Kidney (tissue), 14 donors: ENCODE data around the gene C21orf91. TPM values are rescaled to one million over a fixed set of nuclear protein-coding genes. Genes with fewer than 3 reads are reported as not detected.

Experiments used
- DNase-seq, 5 donors: peaks; one replicate each; pipeline ENCODE4 v3.0.0-alpha.2; 2013 to 2020
- FAIRE-seq: peaks from 2 replicates; lab custom pipeline; 2012; peaks lifted over from hg19 to GRCh38; lab: Jason Lieb, UNC
- H3K27ac ChIP-seq, 2 donors: one replicate each; pipeline ENCODE4 v1.7.0; 2013; ENCODE audit warnings: low read depth in 2 of 2, low read length in 2 of 2, inconsistent platforms in 1 of 2
- H3K27me3 ChIP-seq: one replicate; pipeline ENCODE4 v1.7.1; 2013; ENCODE audit warnings: low read length, inconsistent platforms; ENCODE audit not compliant: control insufficient read depth, insufficient read depth
- H3K36me3 ChIP-seq, 3 donors: one replicate each; pipeline versions ENCODE4 v1.7.0 to v1.7.1; 2013; ENCODE audit warnings: low read length in 3 of 3, control low read depth in 1 of 3, inconsistent platforms in 1 of 3; ENCODE audit not compliant: insufficient read depth in 3 of 3, control insufficient read depth in 2 of 3
- H3K4me1 ChIP-seq, 3 donors: one replicate each; pipeline versions ENCODE4 v1.7.0 to v1.7.1; 2013; ENCODE audit warnings: low read length in 3 of 3, inconsistent platforms in 1 of 3, low read depth in 1 of 3; ENCODE audit not compliant: control insufficient read depth in 2 of 3, insufficient read depth in 2 of 3
- H3K4me3 ChIP-seq, 3 donors: one replicate each; pipeline versions ENCODE4 v1.7.0 to v1.8.1; 2013; ENCODE audit warnings: low read length in 3 of 3, control low read depth in 1 of 3, inconsistent platforms in 1 of 3
- H3K9ac ChIP-seq, 3 donors: one replicate each; pipeline versions ENCODE4 v1.7.0 to v1.7.1; 2013; ENCODE audit warnings: low read length in 3 of 3, control low read depth in 1 of 3, inconsistent platforms in 1 of 3
- H3K9me3 ChIP-seq, 3 donors: one replicate each; pipeline versions ENCODE4 v1.7.0 to v1.7.1; 2013; ENCODE audit warnings: low read length in 3 of 3, control low read depth in 1 of 3, inconsistent platforms in 1 of 3; ENCODE audit not compliant: control insufficient read depth in 2 of 3, insufficient read depth in 1 of 3
- intact Hi-C: fragments of 100-400 bp; cut with DNase I; formaldehyde crosslinking; loops from one replicate; pipeline ENCODE4 v1.11.1; 2022
- polyA plus RNA-seq: library from polyadenylated mRNA; stranded (reverse); fragments of 350-450 nt; fragmentation: Illumina TruSeq; extraction: RNeasy Lipid Tissue Mini Kit (QIAGEN cat#74804); gene quantifications from one replicate; pipeline ENCODE4 v1.2.3, GENCODE V29; 2014; ENCODE audit warnings: low read depth, low replicate concordance; ENCODE audit not compliant: insufficient read depth
- total RNA-seq: library from RNA; stranded (reverse); fragmentation: NEBNext Ultra II Directional; extraction: Animal tissue kit (Norgen Biotek cat#: 25700); gene quantifications from one replicate; pipeline ENCODE4 v1.2.1, GENCODE V29; 2021
- TF ChIP-seq, protein P1 (sequence below): IDR thresholded peaks from 3 replicates; pipeline ENCODE4 v1.5.1; 2012; ENCODE audit warnings: mild to moderate bottlenecking, moderate library complexity, borderline replicate concordance; ENCODE audit not compliant: insufficient read depth; ENCODE audit errors: extremely low read depth
- donor health status: control.
- donor health status: control.
- donor health status: control.
- donor health status: control.
- donor health status: control.
- donor health status: DM: yes; HTN: yes; CAD: no.
- donor health status: Normal renal cell carcinoma (clear cell type).

The C21orf91 gene
- total and polyA plus RNA-seq, 2 donors from 2014 or later: 2.5 to 20.4 TPM

DNA sequence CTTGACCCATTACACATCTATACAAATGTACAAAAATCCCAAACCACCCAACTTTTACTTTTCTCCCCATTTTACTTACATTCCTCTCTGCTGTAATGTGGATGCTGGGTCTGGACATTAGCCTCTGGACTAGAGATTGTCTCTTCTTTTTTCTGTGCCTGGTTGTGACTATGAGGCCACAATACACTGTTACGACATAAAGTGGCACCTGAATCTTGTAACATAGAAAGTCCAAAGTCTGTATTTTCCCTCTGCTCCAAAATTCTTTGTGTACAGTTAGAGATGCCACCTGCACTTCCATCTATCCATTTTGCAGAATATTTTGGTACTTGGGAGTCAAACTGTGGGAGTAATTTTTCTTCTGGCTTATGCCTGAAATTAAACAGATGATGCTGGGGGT lies 22.7 kb downstream of the C21orf91 start:
- Histone ChIP-seq H3K4me3 (no peak overlapping the region), H3K4me1 (peaks cover 0 to 5% (median 0%) of the 10 kb centered on the region in 3 donors), H3K36me3 (peaks cover 0 to 2% (median 0%) of the 10 kb centered on the region in 3 donors), H3K9me3 (no peaks in the 10 kb centered on the region), H3K27me3 (no peaks in the 10 kb centered on the region), H3K9ac (no peak overlapping the region), H3K27ac (no peak overlapping the region)
- intact Hi-C loops: no loop called here
- DNase-seq (no peak), FAIRE-seq (no peak)
- TF ChIP-seq, protein P1, sequence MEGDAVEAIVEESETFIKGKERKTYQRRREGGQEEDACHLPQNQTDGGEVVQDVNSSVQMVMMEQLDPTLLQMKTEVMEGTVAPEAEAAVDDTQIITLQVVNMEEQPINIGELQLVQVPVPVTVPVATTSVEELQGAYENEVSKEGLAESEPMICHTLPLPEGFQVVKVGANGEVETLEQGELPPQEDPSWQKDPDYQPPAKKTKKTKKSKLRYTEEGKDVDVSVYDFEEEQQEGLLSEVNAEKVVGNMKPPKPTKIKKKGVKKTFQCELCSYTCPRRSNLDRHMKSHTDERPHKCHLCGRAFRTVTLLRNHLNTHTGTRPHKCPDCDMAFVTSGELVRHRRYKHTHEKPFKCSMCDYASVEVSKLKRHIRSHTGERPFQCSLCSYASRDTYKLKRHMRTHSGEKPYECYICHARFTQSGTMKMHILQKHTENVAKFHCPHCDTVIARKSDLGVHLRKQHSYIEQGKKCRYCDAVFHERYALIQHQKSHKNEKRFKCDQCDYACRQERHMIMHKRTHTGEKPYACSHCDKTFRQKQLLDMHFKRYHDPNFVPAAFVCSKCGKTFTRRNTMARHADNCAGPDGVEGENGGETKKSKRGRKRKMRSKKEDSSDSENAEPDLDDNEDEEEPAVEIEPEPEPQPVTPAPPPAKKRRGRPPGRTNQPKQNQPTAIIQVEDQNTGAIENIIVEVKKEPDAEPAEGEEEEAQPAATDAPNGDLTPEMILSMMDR: no peak

DNA sequence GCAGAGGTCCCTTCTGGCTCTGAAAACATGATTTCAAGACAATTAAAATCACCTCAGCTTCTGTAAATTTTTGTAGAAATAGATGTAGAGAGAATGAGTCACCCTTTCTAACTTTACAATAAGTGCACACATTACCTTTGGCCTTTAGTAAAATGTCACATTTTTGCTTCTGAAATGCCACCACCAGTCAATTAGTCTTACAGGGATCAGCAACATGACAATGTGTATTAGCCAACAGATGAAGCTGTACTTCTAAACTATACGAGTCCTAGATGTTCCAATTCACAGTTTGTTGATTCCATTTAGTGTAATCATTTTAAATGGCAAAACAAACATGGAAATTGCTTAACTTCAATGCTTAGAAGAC lies 23.1 kb downstream of the C21orf91 start:
- Histone ChIP-seq H3K9ac (no peak overlapping the region), H3K27ac (no peak overlapping the region), H3K9me3 (no peaks in the 10 kb centered on the region), H3K27me3 (no peaks in the 10 kb centered on the region), H3K4me1 (peaks cover 0 to 5% (median 0%) of the 10 kb centered on the region in 3 donors), H3K36me3 (peaks cover 0 to 2% (median 0%) of the 10 kb centered on the region in 3 donors), H3K4me3 (no peak overlapping the region)
- intact Hi-C loops: no loop called here
- TF ChIP-seq, protein P1: no peak
- DNase-seq (no peak), FAIRE-seq (no peak)

DNA sequence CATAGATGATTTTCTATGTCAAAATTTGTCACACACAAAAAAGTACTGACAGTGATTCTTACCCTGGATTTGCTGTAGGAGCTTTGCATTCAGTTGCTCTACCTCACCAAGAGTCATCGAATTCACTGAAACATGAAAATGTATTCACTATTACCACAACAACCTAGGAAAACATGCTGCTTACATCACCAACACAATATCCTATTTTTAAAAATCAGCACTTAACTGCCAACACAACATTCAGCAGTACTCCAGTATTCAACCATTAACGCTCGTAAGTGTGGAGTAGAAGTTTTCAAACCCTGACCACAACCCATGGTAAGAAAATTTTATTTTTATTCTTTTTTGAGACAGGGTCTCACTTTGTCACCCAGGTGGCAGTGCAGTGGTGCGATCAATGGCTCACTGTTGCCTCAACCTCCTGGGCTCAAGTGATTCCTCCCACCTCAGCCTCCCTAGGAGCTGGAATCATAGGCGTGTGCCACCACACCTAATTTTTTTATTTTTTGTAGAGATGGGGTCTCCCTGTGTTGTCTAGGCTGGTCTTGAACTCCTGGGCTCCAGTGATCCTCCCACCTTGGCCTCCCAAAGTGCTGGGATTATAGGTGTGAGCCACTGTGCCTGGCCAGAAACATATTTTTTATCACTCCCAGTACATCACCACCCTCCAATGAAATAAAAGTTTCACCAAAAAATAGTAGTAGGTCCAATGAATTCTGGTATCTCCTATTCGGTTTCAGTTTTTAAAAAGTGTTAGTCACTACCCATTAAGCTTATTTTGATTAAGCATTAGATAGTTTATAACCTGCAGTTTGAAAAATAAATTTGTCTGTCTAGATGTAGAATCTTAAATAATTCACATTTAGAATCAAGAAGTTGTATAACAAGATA lies 23.8 kb downstream of the C21orf91 start:
- H3K27ac ChIP-seq: no peak overlapping the region

More for the DNA sequence above, 23.8 kb downstream of the C21orf91 start:
- H3K36me3 ChIP-seq: peaks cover 0 to 2% (median 0%) of the 10 kb centered on the region in 3 donors
- H3K4me1 ChIP-seq: peaks cover 0 to 5% (median 0%) of the 10 kb centered on the region in 3 donors
- intact Hi-C loops: no loop called here
- TF ChIP-seq, protein P1: no peak
- H3K9ac ChIP-seq: no peak overlapping the region
- H3K27me3 ChIP-seq: no peaks in the 10 kb centered on the region
- FAIRE-seq: no peak
- no peak overlapping the region for H3K4me3 ChIP-seq
- no peaks in the 10 kb centered on the region for H3K9me3 ChIP-seq
- DNase-seq: no peak
